GM21737 (cell line): ENCODE measurements around the gene OR5J2.
"Not testable (repeated sequence)": the region's sequence is repeated elsewhere in the genome, so short reads cannot be mapped to it uniquely, and the experiment has no call there.

Source experiments
- ATAC-seq: cut with Tn5 transposase; IDR thresholded peaks from one replicate; pipeline ENCODE4 v1.9.1; 2021; ENCODE audit warnings: mild to moderate bottlenecking, moderate library complexity; ENCODE audit not compliant: unreplicated experiment

Gene OR5J2

GRCh38 chr11:56176318-56176717 lies at the start of gene OR5J2:
Gene OR5J2, plus strand, starts transcription at chr11:56176618. Its CDS starts 0 bp downstream, at chr11:56176618.
- no peak for ATAC-seq

- no peak for ATAC-seq
Measured at GRCh38 chr11:56140151-56140661, 36.2 kb upstream of the OR5J2 start, which contains the start of gene OR8J3. Gene OR8J3, minus strand, starts transcription at chr11:56140201. Its CDS starts 2,483 bp downstream, at chr11:56137718.

- not testable (repeated sequence) for ATAC-seq
Measured at GRCh38 chr11:56143681-56144080, 32.7 kb upstream of the OR5J2 start.

- ATAC-seq, result no peak
Measured at GRCh38 chr11:56151376-56151775, 25.0 kb upstream of the OR5J2 start.

- no peak for ATAC-seq
Measured at GRCh38 chr11:56152333-56152732, 24.1 kb upstream of the OR5J2 start.

GRCh38 chr11:56160217-56160616 lies 16.2 kb upstream of the OR5J2 start, which contains the start of gene OR8K5:
Gene OR8K5, minus strand, starts transcription at chr11:56160317. Its CDS starts 0 bp downstream, at chr11:56160317.
- no peak for ATAC-seq

- no peak for ATAC-seq
Measured at GRCh38 chr11:56163804-56164203, 12.6 kb upstream of the OR5J2 start.

GRCh38 chr11:56172256-56172830 lies 4.1 kb upstream of the OR5J2 start:
- ATAC-seq, result no peak

GRCh38 chr11:56183459-56183858 lies 7.0 kb downstream of the OR5J2 start:
- no peak for ATAC-seq

- ATAC-seq, result no peak
Measured at GRCh38 chr11:56188602-56189001, 12.2 kb downstream of the OR5J2 start.

- no peak for ATAC-seq
Measured at GRCh38 chr11:56196705-56197104, 20.3 kb downstream of the OR5J2 start.

GRCh38 chr11:56197367-56197766 lies 20.9 kb downstream of the OR5J2 start:
- ATAC-seq, result no peak

- no peak for ATAC-seq
Measured at GRCh38 chr11:56207790-56208189, 31.4 kb downstream of the OR5J2 start.

GRCh38 chr11:56214537-56214936 lies 38.1 kb downstream of the OR5J2 start:
- ATAC-seq, result no peak

GRCh38 chr11:56219735-56220134 lies 43.3 kb downstream of the OR5J2 start:
- ATAC-seq, result not testable (repeated sequence)
